Stimulated activated CD8-positive, alpha-beta memory T cell treated with anti-CD3 and anti-CD28 coated beads, Interleukin-15, amount 100 ng/mL, for 48 hours (primary cell): ENCODE measurements around the gene BLVRB.
"Not testable (repeated sequence)": the region's sequence is repeated elsewhere in the genome, so short reads cannot be mapped to it uniquely, and the experiment has no call there.

ENCODE experiments used
- DNase-seq, 2 donors: peaks; one replicate each; pipeline ENCODE4 v3.0.0-alpha.2; 2020; ENCODE audit warnings: low read depth in 2 of 2

The BLVRB gene

GRCh38 chr19:40465557-40466218, at the start of gene BLVRB:
TSS of gene BLVRB (minus strand) at chr19:40465745. CDS start at chr19:40465688, 57 bp downstream.
- peak; percentile 97 to 98 for DNase-seq

- DNase-seq, result no peak
Observed at GRCh38 chr19:40513741-40514315, 48.3 kb upstream of the BLVRB start.

GRCh38 chr19:40513345-40513678, 47.8 kb upstream of the BLVRB start:
- DNase-seq, result no peak

GRCh38 chr19:40512473-40513344, 47.2 kb upstream of the BLVRB start:
- no peak for DNase-seq

GRCh38 chr19:40512110-40512472, 46.5 kb upstream of the BLVRB start:
- DNase-seq, result no peak

GRCh38 chr19:40511487-40511886, 45.9 kb upstream of the BLVRB start:
- no peak for DNase-seq

- DNase-seq, result no peak
Observed at GRCh38 chr19:40510526-40511115, 45.1 kb upstream of the BLVRB start.

GRCh38 chr19:40508739-40509260, 43.3 kb upstream of the BLVRB start:
- DNase-seq, result no peak

- DNase-seq, result no peak
Observed at GRCh38 chr19:40507892-40508291, 42.3 kb upstream of the BLVRB start.

- no peak for DNase-seq
Observed at GRCh38 chr19:40506099-40506498, 40.6 kb upstream of the BLVRB start.

- DNase-seq, result no peak
Observed at GRCh38 chr19:40503320-40503695, 37.8 kb upstream of the BLVRB start.

GRCh38 chr19:40502647-40503319, 37.2 kb upstream of the BLVRB start:
- no peak for DNase-seq

GRCh38 chr19:40502081-40502480, 36.5 kb upstream of the BLVRB start:
- DNase-seq, result no peak

GRCh38 chr19:40501599-40501998, 36.1 kb upstream of the BLVRB start:
- DNase-seq, result no peak

- DNase-seq, result not testable (repeated sequence)
Observed at GRCh38 chr19:40500678-40501530, 35.4 kb upstream of the BLVRB start.

GRCh38 chr19:40499320-40499719, 33.8 kb upstream of the BLVRB start:
- no peak for DNase-seq

- DNase-seq, result no peak
Observed at GRCh38 chr19:40497214-40497613, 31.7 kb upstream of the BLVRB start.

GRCh38 chr19:40494191-40494838, 28.8 kb upstream of the BLVRB start:
- no peak for DNase-seq

- DNase-seq, result no peak
Observed at GRCh38 chr19:40493778-40494177, 28.2 kb upstream of the BLVRB start.

- DNase-seq, result no peak
Observed at GRCh38 chr19:40492274-40492673, 26.7 kb upstream of the BLVRB start.
